NCI-H146 (cell line): ENCODE results near the gene CELSR2.

ENCODE experiments used
- DNase-seq: peaks from one replicate; lab custom pipeline; 2025; lab: John Stamatoyannopoulos, UW

Gene CELSR2

GRCh38 chr1:109252167-109252892, 3.0 kb downstream of the CELSR2 start:
- DNase-seq = no peak

- DNase-seq = no peak
Measured at GRCh38 chr1:109252893-109253802, 3.8 kb downstream of the CELSR2 start.

- peak; percentile 8 for DNase-seq
Measured at GRCh38 chr1:109253803-109254620, 4.7 kb downstream of the CELSR2 start.

DNA sequence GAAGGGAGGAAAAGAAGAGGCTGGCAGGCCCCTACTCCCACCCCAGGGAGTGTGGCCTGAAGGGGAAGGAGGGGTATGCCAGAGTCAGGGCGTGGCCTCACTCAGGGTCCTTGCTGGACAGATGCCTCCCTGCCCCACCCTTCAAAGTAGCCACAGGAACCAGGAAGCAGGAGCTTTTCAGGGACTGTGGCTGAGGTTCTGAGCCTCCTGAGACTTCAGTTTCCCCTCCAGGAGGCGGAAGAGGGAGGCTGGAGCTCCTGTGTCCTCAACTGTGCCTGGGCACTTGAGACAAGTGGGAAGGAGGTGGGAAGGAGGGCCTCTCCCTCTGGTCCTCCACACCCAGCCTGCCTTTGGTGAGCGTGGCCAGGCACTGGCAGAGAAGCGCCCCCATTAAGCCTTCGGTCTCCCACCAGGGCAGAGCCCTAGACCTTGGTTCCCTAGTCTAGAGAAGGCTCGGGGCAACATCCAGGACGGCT, 5.3 kb downstream of the CELSR2 start:
- DNase-seq = no peak

DNA sequence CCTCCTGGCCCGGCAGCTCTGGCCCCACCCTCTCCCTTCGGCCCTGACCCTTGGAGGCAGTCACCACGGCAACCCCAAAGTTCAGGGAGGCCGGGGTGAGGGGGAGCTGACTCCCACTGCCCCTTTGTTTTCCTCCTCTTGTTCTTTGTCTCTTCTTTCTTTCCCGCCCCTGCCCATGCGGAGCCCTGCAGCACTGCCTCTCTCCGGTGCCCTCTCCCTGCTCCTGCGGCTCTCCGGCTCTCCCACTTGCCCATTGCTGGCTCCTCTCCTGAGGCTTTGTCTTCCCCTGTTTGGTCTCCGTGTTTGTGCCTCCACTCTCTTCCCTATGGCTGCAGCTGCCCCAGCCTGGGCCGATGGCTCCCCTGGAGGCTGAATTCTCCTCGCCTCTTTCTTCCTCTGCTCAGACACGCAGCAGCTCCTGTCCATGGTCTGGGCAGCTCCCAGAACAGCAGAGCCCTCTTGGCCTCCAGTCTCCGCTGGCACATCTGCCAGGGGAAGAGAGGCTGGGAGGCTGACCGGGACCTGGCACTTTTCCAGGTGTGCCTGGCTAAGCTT, 5.8 kb downstream of the CELSR2 start:
- DNase-seq = no peak

DNA sequence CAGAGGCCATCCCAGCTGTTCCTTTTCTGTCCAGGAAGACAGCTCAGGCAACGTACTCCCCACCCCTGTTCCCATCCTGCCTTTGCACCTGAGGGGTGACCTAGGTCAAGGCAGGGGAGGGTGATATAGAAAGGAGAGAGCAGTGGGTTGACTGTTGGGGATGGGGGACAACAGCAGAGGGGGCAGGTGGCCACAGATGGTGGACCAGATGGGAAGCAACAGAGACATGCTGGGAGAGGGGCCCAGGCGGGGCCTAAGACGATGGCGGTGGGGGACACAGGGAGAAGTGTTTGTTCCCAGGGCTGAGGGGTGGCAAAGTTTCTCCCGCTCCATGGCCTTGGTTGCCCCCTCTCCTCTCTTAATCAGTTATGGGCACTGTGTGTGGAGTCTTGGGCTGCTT, 6.3 kb downstream of the CELSR2 start:
- DNase-seq = no peak

DNA sequence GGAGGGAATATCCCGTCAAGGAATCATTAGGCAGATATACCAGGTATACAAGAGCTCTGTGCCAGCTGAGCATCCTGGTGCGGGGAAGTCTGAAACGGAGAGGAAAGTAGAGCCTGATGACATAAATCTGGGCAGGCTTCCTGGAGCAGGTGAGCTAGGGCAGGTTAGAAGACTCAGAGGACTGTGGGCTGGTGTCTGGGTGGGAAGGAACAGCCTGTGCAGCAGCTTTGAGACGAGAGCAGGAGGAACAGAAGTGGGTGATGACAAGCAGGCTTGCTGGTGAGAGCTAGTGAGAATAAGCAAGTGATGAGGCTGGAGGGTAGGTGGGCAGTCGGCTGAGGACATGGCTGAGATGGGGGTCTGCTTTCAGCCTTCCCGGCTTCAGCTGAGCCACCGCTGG, 6.7 kb downstream of the CELSR2 start:
- no peak for DNase-seq

- no peak for DNase-seq
Measured at GRCh38 chr1:109256971-109257681, 7.8 kb downstream of the CELSR2 start.

DNA sequence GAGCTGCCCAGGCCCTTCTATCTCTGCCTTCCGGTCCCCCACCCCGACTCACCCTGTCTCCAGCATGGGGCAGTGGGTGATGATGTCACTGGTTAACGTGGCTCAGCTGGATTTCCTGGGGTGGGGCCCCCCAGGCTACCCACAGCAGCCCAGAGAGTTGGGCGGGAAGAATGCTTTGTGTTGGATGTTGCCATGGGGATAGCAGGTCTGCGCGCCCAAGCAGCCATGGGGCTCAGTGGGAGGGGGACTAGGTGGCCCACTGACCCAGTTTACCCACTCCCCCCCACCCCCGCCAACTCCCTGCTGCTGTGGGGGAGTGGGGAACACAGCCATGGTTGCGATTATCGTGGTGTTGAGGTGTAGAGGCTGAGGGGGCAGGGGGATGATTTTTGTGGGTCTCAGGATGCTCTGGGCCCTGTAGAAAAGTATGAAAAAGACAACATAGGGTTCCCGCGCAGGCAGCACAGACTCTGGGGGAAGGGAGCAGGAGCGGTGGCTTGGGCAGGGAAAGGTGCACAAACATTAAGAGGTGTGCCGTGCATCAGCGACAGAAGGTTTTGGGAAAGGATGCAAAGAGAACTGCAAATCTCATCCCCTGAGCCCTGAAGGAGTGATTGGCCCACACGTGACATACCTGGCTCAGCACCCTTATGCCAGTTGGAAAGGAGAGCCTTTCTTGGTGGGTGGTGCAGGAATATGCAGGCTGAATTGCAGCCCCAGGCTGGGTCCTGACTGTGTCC, 8.5 kb downstream of the CELSR2 start:
- DNase-seq = no peak

GRCh38 chr1:109258481-109259466, 9.4 kb downstream of the CELSR2 start:
- DNase-seq = no peak

DNA sequence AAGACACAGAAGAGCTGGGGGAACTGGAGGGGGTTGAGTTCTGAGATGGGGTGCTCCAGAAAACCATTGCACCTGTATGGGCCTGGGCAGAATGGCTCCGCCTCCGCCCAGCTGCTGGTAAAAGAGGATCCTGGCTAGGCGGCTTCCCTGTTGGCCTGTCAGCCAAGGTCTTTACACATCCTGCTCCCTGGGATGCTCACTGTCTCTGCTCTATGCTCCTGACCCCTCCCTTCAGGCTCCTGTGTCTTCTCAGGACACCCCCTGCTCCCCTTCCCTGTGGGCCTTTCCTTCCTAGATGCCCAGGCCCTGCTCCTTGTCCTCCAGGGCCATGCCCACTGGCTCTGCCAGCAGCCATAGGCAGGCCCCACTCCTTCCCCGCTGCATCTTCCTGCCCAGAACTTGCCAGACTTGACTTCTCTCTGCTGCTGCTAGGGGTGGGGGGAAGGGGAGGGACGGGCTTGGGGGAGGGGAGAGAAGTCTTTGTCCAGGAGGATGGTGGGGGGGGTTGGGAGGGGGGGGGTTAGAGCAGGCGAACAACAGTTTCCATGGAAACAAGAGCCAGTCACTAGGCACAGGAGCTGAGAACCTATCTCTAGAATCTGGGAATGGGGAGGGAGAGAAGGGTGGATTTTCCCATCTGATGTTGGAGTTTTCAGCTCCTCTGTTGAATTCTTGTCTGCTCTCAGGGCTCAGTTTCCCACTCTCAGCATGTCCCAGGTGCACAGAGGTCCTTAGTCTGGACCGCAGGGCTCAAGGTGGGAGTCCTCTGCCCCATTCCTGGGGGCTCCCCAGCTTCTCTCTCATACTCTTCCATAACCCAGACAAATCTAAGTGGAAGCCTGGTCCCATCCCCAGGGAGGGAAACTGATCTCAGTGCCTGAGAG, 10.6 kb downstream of the CELSR2 start:
- no peak for DNase-seq

DNA sequence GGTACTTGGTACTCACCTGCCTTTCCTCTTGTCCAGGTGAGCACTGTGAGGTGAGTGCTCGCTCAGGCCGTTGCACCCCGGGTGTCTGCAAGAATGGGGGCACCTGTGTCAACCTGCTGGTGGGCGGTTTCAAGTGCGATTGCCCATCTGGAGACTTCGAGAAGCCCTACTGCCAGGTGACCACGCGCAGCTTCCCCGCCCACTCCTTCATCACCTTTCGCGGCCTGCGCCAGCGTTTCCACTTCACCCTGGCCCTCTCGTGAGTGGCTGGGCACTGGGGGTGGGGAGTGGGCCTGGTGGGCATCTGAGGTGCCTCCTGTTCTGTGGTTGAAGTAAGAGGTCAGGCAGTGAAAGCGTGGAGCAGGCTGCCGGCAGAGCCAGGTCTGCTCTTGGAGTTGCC, 11.7 kb downstream of the CELSR2 start:
- no peak for DNase-seq

GRCh38 chr1:109261578-109261977, 12.2 kb downstream of the CELSR2 start:
- DNase-seq = no peak

DNA sequence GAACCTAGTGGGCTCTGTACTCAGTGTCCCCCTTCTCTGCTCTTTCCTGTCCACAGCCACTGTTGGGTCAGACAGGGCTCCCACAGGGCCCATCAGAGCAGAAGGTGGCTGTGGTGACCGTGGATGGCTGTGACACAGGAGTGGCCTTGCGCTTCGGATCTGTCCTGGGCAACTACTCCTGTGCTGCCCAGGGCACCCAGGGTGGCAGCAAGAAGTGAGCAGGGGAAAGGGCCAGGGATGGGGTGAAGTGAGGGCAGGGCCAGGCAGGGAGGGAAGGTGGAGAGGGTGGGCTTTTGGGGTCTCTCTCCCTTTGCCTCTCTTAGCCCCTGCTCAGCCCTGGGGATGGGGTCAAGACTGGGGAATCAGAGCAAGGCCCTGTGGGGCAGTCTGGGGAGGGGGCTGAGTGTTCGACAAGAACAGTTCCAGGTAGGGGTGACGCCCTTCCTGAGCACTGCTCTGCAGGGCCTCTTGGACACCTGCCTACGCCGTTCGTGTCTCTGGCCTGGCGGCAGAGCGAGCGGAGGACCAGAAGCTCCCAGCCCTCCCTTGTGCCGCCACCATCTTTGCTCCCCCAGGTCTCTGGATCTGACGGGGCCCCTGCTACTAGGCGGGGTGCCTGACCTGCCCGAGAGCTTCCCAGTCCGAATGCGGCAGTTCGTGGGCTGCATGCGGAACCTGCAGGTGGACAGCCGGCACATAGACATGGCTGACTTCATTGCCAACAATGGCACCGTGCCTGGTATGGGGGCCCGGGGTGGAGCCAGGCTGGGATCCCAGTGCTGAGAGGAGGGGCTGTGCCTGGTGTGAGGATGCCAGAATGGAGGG, 13.1 kb downstream of the CELSR2 start:
- no peak for DNase-seq

GRCh38 chr1:109263234-109263596, 13.9 kb downstream of the CELSR2 start:
- DNase-seq = no peak

DNA sequence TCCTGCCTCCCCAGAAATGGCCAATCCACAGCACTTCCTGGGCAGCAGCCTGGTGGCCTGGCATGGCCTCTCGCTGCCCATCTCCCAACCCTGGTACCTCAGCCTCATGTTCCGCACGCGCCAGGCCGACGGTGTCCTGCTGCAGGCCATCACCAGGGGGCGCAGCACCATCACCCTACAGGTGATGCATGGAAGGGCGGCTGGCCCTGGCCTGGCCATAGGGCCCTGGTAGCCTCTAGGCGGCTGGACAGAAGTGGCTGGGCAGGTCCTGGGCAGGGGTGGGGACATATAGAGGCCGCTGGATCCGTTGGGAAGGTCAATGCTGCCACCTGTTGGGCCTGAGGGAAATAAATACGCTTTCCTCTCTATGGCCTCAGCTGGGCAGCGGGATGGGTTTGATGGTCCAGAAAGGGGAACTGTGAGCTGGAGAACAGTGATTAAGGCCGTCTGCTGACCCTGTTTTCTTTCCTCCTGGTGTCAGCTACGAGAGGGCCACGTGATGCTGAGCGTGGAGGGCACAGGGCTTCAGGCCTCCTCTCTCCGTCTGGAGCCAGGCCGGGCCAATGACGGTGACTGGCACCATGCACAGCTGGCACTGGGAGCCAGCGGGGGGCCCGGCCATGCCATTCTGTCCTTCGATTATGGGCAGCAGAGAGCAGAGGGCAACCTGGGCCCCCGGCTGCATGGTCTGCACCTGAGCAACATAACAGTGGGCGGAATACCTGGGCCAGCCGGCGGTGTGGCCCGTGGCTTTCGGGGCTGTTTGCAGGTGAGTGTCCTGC, 14.4 kb downstream of the CELSR2 start:
- DNase-seq = peak; percentile 92

DNA sequence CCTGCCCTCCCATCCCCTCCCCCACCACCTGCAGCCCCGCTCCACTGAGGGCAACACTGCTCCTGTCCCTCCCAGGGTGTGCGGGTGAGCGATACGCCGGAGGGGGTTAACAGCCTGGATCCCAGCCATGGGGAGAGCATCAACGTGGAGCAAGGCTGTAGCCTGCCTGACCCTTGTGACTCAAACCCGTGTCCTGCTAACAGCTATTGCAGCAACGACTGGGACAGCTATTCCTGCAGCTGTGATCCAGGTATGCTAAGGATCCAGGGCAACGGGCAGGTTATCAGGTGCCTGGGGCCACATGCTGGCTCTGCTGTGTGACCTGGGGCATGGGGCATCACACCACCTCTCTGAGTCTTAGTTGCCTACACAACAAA, 15.0 kb downstream of the CELSR2 start:
- DNase-seq = no peak
